Activated naive CD4-positive, alpha-beta T cell treated with anti-CD3 and anti-CD28 coated beads, Interleukin-2, amount 10 ng/mL, durations not matched to agents 7 days and 5 days (primary cell): ENCODE measurements around the gene SLC39A11.

Experiments
- CTCF ChIA-PET: fragments of 350-600 bp; sonication (Branson Sonifier 250); formaldehyde crosslinking; loops from one replicate; lab custom pipeline; 2021; ENCODE audit warnings: antibody characterized with exemption; lab: Charles Lee
- DNase-seq: peaks from one replicate; pipeline ENCODE4 v3.0.0-alpha.2; 2020
- H3K27ac Mint-ChIP-seq: one replicate; pipeline ENCODE4 v1.8.0; 2021; ENCODE audit warnings: mild to moderate bottlenecking, moderate library complexity, mixed read lengths
- H3K27me3 Mint-ChIP-seq: one replicate; pipeline ENCODE4 v1.8.0; 2021; ENCODE audit warnings: mild to moderate bottlenecking, mixed read lengths
- H3K36me3 Mint-ChIP-seq: one replicate; pipeline ENCODE4 v1.8.0; 2021; ENCODE audit warnings: mixed read lengths
- H3K4me1 Mint-ChIP-seq: one replicate; pipeline ENCODE4 v1.8.0; 2021; ENCODE audit warnings: mixed read lengths
- H3K4me3 Mint-ChIP-seq: one replicate; pipeline ENCODE4 v1.8.0; 2021; ENCODE audit warnings: mild to moderate bottlenecking, moderate library complexity, mixed read lengths
- H3K9me3 Mint-ChIP-seq: one replicate; pipeline ENCODE4 v1.8.0; 2021; ENCODE audit warnings: mixed read lengths

Gene SLC39A11

DNA sequence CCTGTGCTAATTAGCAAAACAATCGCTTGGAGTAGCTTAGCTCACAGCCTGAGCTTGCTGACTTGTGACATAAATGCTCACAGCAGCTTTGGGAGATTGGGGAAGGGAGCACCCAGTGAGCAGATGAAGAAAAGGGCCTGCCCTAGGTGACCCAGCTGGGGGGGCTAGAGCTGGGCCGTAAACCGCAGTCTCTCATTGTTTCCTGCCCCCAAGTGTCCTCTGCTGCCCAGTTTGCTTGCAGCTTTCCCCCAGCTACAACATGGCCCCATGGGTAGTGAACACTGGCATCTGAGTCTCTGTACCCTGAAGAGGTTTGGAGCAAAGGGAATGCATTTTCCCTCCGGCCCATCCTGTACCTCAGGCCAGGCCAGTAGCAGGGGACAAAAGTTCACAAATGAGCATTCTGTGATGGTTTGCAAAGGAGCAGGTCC is 349.4 kb downstream of the SLC39A11 start:
- H3K4me3 Mint-ChIP-seq = no peak overlapping the region
- H3K27me3 Mint-ChIP-seq = no peaks in the 10 kb centered on the region
- DNase-seq = no peak
- no peak overlapping the region for H3K27ac Mint-ChIP-seq
- H3K4me1 Mint-ChIP-seq = no peaks in the 10 kb centered on the region
- no peaks in the 10 kb centered on the region for H3K36me3 Mint-ChIP-seq
- no peaks in the 10 kb centered on the region for H3K9me3 Mint-ChIP-seq
- CTCF ChIA-PET = interaction anchor here (1.2 kb wide), 1 partner anchor 183 kb away, joined by 3 read pairs; no protein-coding TSS in a partner anchor

DNA sequence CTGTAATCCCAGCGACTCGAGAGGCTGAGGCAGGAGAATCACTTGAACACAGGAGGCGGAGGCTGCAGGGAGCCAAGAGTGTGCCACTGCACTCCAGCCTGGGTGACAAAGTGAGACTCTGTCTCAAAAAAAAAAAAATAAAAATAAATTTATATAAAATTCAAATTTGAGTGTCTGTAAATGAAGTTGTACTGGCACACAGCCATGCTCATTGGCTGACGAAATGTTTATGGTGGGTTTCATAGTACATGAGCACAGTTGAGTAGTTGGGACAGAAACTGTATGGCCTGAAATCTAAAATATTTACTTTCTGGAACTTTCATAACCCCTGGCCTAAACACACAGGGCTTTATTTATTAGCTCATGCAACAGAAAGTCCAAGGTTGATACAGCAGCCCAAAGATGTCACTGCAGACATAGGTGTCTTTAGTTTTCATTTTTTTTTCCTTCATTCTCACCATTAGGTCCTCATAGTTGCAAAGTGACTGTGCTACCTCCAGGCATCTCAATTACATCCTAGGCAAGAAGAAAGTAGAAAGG is 355.3 kb downstream of the SLC39A11 start:
- CTCF ChIA-PET = no interaction called here
- H3K27me3 Mint-ChIP-seq = no peaks in the 10 kb centered on the region
- no peak overlapping the region for H3K27ac Mint-ChIP-seq
- H3K9me3 Mint-ChIP-seq = no peaks in the 10 kb centered on the region
- DNase-seq = no peak
- no peaks in the 10 kb centered on the region for H3K4me1 Mint-ChIP-seq
- H3K4me3 Mint-ChIP-seq = no peak overlapping the region
- no peaks in the 10 kb centered on the region for H3K36me3 Mint-ChIP-seq

- CTCF ChIA-PET = no interaction called here
- no peak overlapping the region for H3K27ac Mint-ChIP-seq
Observed at GRCh38 chr17:72735592-72735991, 356.9 kb downstream of the SLC39A11 start.

GRCh38 chr17:72735048-72735447 is 357.4 kb downstream of the SLC39A11 start:
- H3K4me1 Mint-ChIP-seq = no peaks in the 10 kb centered on the region
- H3K4me3 Mint-ChIP-seq = no peak overlapping the region
- no peak for DNase-seq
- H3K36me3 Mint-ChIP-seq = no peaks in the 10 kb centered on the region
- H3K9me3 Mint-ChIP-seq = no peaks in the 10 kb centered on the region
- CTCF ChIA-PET = no interaction called here
- H3K27me3 Mint-ChIP-seq = no peaks in the 10 kb centered on the region
- no peak overlapping the region for H3K27ac Mint-ChIP-seq

More at GRCh38 chr17:72735592-72735991, 356.9 kb downstream of the SLC39A11 start:
- no peak for DNase-seq
- no peak overlapping the region for H3K4me3 Mint-ChIP-seq
- H3K36me3 Mint-ChIP-seq = no peaks in the 10 kb centered on the region
- H3K9me3 Mint-ChIP-seq = no peaks in the 10 kb centered on the region
- H3K27me3 Mint-ChIP-seq = no peaks in the 10 kb centered on the region
- H3K4me1 Mint-ChIP-seq = no peaks in the 10 kb centered on the region

GRCh38 chr17:72734613-72735012 is 357.9 kb downstream of the SLC39A11 start:
- H3K36me3 Mint-ChIP-seq = no peaks in the 10 kb centered on the region
- no peaks in the 10 kb centered on the region for H3K9me3 Mint-ChIP-seq
- CTCF ChIA-PET = no interaction called here
- H3K27me3 Mint-ChIP-seq = no peaks in the 10 kb centered on the region
- H3K4me3 Mint-ChIP-seq = no peak overlapping the region
- no peaks in the 10 kb centered on the region for H3K4me1 Mint-ChIP-seq
- H3K27ac Mint-ChIP-seq = no peak overlapping the region
- DNase-seq = no peak

- Mint-ChIP-seq H3K36me3 (no peaks in the 10 kb centered on the region), H3K9me3 (no peaks in the 10 kb centered on the region), H3K4me1 (no peaks in the 10 kb centered on the region), H3K27ac (no peak overlapping the region), H3K4me3 (no peak overlapping the region), H3K27me3 (no peaks in the 10 kb centered on the region)
- CTCF ChIA-PET = interaction anchor here (0.8 kb wide), 1 partner anchor 177 kb away, joined by 3 read pairs; no protein-coding TSS in a partner anchor
- DNase-seq = no peak
Observed at GRCh38 chr17:72733619-72734282, 358.7 kb downstream of the SLC39A11 start.

DNA sequence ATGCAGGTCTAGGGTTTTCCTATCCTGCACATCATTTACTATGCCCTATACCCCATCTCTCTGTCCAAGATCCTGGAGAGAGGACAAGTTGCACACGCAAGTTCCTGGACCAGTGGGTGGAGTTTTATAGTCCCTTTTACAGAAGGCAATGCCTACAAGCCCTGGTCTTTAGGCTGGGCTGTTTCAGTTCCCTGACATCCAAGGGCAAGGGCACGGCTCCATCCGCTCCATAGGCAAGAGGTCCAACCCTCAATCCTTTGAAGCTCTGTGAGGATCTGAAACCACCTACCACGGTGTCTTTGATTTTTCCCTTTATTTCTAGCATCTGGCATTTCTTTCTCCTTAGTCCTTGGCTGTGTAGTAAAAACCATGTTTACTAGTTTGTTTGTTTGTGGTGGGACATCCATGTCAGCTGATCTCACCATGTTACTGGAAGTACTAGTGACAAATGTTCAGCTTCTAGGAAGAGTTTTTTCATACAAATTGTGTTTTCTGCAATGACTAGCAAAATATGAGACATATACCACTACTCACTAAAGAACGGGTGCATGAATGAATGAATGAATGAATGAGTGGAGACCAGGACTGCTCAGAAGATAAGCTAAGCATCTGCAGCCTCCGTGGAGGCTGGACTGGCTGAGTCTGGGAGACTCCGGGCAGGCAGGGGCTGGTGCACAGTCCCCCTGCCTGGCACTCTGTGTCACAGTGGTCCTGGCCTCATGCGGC is 359.4 kb downstream of the SLC39A11 start:
- Mint-ChIP-seq H3K9me3 (no peaks in the 10 kb centered on the region), H3K27ac (no peak overlapping the region), H3K27me3 (no peaks in the 10 kb centered on the region), H3K4me3 (no peak overlapping the region), H3K4me1 (peaks cover 3% of the 10 kb centered on the region), H3K36me3 (no peaks in the 10 kb centered on the region)
- CTCF ChIA-PET = interaction anchor here (0.8 kb wide), 1 partner anchor 176 kb away, joined by 3 read pairs; no protein-coding TSS in a partner anchor
- DNase-seq = no peak

DNA sequence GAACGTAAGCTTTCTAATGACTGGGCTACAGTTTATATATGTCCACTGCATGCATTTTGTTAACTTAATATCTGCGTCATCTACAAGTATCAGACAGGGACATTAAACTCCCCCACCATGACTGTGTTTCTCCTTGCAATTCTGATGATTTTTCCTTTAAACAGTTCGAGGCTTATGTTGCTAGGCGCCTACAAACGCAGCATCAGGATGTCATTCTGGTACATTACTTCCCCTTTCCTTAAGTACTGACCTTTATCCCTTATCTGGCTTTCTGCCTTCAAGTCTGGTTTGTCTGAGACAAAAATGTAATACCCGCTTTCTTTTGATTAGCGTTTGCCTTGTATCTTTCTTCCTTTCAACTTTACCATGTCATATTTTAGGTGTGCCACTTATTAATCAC is 362.4 kb downstream of the SLC39A11 start:
- H3K4me1 Mint-ChIP-seq = peaks cover 33% of the 10 kb centered on the region
- no peak overlapping the region for H3K27ac Mint-ChIP-seq
- H3K4me3 Mint-ChIP-seq = no peak overlapping the region
- DNase-seq = no peak
- no peaks in the 10 kb centered on the region for H3K36me3 Mint-ChIP-seq
- CTCF ChIA-PET = interaction anchor here (7.9 kb wide), 1 partner anchor 170 kb away, joined by 234 read pairs; no protein-coding TSS in a partner anchor
- no peaks in the 10 kb centered on the region for H3K9me3 Mint-ChIP-seq
- no peaks in the 10 kb centered on the region for H3K27me3 Mint-ChIP-seq

- no peaks in the 10 kb centered on the region for H3K27me3 Mint-ChIP-seq
- H3K36me3 Mint-ChIP-seq = peaks cover 5% of the 10 kb centered on the region
- H3K9me3 Mint-ChIP-seq = no peaks in the 10 kb centered on the region
- H3K4me3 Mint-ChIP-seq = peak overlapping the region; percentile 50
- peak; percentile 66 for DNase-seq
- CTCF ChIA-PET = interaction anchor here (0.8 to 7.9 kb wide), 48 partner anchors 9 to 983 kb away, joined by 3 to 234 read pairs (median 4); partner anchors contain the start of gene SSTR2
- peaks cover 58% of the 10 kb centered on the region for H3K4me1 Mint-ChIP-seq
- H3K27ac Mint-ChIP-seq = peak overlapping the region; percentile 96
Observed at GRCh38 chr17:72726936-72727335, 365.6 kb downstream of the SLC39A11 start.

DNA sequence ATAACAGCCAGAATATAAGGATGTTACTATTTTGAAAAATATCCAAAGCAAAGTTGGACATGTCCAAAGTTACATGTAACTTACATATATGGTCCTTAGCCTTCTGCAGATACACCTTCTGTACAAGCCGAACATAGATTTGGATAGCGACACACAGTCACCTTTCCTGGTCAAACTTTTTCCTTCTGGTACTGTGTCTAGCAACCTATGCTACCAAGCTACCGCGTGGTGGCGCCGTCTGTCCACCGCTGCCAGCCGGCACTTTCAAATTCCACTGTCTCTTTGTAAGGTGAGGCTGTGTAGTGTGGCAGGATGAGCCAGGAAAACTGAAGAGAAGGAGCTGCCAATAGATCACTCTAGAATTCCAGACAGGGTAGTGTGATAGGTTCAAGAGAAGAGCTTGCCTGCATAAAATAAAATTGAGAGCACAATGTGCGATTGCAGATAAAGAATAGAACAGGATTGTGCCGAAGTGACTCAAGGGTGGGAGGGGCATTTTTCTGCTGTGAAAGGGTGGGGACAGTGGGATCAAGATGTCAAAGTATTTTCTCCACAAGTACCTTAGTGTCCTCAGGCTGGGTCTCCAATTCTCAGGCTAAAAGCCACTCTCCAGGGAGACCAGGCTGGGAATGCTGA is 366.9 kb downstream of the SLC39A11 start:
- H3K4me3 Mint-ChIP-seq = no peak overlapping the region
- CTCF ChIA-PET = interaction anchor here (1.1 to 7.9 kb wide), 31 partner anchors 7 to 646 kb away, joined by 4 to 234 read pairs (median 8); partner anchors contain the start of gene SSTR2

DNA sequence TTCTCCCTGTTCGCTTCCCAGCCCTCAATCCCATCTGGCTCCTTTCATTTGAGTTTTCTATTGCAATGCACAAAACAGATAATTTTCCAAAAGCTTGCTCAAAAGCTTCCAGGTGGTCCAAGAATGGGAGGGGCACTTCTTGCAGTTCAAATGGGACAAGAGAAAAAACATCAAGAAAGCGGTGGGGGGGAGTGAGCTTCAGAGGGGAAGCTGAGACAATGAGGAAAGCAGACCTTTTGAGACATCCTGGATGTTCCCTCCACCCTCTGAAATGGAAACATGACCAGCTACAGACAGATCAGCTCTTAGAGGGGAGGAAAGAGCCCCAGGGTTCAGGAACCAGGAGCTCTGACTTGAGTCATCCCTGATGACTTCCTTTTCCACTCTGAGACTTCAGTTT is 368.2 kb downstream of the SLC39A11 start:
- peaks cover 82% of the 10 kb centered on the region for H3K4me1 Mint-ChIP-seq
- no peaks in the 10 kb centered on the region for H3K9me3 Mint-ChIP-seq
- CTCF ChIA-PET = interaction anchor here (1.2 to 7.9 kb wide), 10 partner anchors 10 to 647 kb away, joined by 4 to 234 read pairs (median 23); partner anchors contain the start of gene SSTR2
- peaks cover 8% of the 10 kb centered on the region for H3K36me3 Mint-ChIP-seq
- H3K27me3 Mint-ChIP-seq = peaks cover 10% of the 10 kb centered on the region
- DNase-seq = no peak
- H3K4me3 Mint-ChIP-seq = no peak overlapping the region
- no peak overlapping the region for H3K27ac Mint-ChIP-seq

More for the DNA sequence above, 366.9 kb downstream of the SLC39A11 start:
- Mint-ChIP-seq H3K9me3 (no peaks in the 10 kb centered on the region), H3K4me1 (peaks cover 69% of the 10 kb centered on the region), H3K36me3 (peaks cover 7% of the 10 kb centered on the region), H3K27me3 (no peaks in the 10 kb centered on the region), H3K27ac (peak overlapping the region; percentile 96)
- peak; percentile 66 for DNase-seq

DNA sequence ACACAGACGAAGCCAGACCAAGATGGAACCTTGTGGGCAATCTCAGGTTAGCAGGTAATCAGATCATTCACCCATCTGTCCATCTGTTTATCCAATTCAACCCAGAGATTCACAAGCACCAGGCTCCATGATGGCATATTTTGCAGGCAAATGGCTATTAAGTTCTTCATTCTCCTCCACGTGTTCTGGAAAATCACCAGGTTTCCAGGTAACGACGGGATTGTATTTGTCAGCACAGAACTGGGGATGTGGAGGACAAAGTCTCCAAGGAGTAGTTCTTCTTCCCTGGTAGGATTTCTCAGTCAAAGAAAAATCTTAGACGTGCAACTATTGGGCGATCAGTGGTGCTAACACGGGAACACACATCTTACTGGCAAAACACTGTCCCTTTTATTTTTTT is 368.8 kb downstream of the SLC39A11 start:
- peaks cover 87% of the 10 kb centered on the region for H3K4me1 Mint-ChIP-seq

DNA sequence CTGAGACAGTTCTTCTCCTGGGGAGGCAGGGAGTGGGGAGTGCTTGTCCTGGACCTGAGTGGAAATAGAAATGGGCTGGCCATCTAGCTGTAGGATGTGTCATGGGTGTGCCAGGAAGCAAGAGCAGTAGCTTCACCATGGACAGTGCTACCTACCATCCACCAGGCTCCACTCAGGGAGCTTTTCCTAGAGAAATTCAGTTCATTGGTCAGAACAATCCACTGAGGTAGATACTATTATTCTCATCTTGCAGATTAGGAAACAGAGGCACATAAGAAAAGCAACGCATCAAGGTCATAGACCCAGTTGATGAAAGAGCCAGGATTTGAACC is 372.0 kb downstream of the SLC39A11 start:
- no peak overlapping the region for H3K4me3 Mint-ChIP-seq
- CTCF ChIA-PET = interaction anchor here (1.1 to 4.5 kb wide), 2 partner anchors 161 to 591 kb away, joined by 3 to 49 read pairs; partner anchors contain the start of gene CDC42EP4
- H3K9me3 Mint-ChIP-seq = no peaks in the 10 kb centered on the region
- no peak for DNase-seq
- peaks cover 15% of the 10 kb centered on the region for H3K36me3 Mint-ChIP-seq
- peak overlapping the region; percentile 96 for H3K27ac Mint-ChIP-seq
- peaks cover 80% of the 10 kb centered on the region for H3K4me1 Mint-ChIP-seq
- peaks cover 10% of the 10 kb centered on the region for H3K27me3 Mint-ChIP-seq

More for the DNA sequence above, 368.8 kb downstream of the SLC39A11 start:
- Mint-ChIP-seq H3K4me3 (no peak overlapping the region), H3K9me3 (no peaks in the 10 kb centered on the region), H3K36me3 (peaks cover 8% of the 10 kb centered on the region), H3K27ac (no peak overlapping the region), H3K27me3 (peaks cover 10% of the 10 kb centered on the region)
- CTCF ChIA-PET = interaction anchor here (2.9 to 7.9 kb wide), 5 partner anchors 25 to 648 kb away, joined by 15 to 234 read pairs (median 59); no protein-coding TSS in a partner anchor
- no peak for DNase-seq
